ENCODE results near the gene TESK1.

- TF ChIP-seq POLR2A (IDR thresholded peaks at IDR 0.05) (no peak), POLR2AphosphoS5 (IDR thresholded peaks at IDR 0.05) (no peak)
Observed at GRCh38 chr9:35566417-35566816, 38.6 kb upstream of the TESK1 start.

All from breast epithelium (tissue), 3 donors.